Large intestine (tissue), 3 donors: ENCODE results near the gene PPFIBP1. TPM values are rescaled to one million over a fixed set of nuclear protein-coding genes. Genes with fewer than 3 reads are reported as not detected.

Experiments used
- DNase-seq, 2 donors: peaks; one replicate each; pipeline versions ENCODE4 v3.0.0 to v3.0.0-alpha.2; 2013
- H3K27ac ChIP-seq: one replicate; pipeline ENCODE4 v1.5.1; 2013; ENCODE audit warnings: low read length
- H3K27me3 ChIP-seq: 2 replicates; pipeline ENCODE4 v1.6.1; 2013; ENCODE audit warnings: low read length; ENCODE audit not compliant: control insufficient read depth, insufficient read depth
- H3K36me3 ChIP-seq: 2 replicates; pipeline ENCODE4 v1.6.1; 2013; ENCODE audit warnings: low read length; ENCODE audit not compliant: control insufficient read depth, insufficient read depth
- H3K4me1 ChIP-seq: one replicate; pipeline ENCODE4 v1.6.1; 2013; ENCODE audit warnings: low read length; ENCODE audit not compliant: control insufficient read depth, insufficient read depth
- H3K4me3 ChIP-seq: one replicate; pipeline ENCODE4 v1.5.1; 2013; ENCODE audit warnings: low read length
- H3K9me3 ChIP-seq: one replicate; pipeline ENCODE4 v1.6.1; 2013; ENCODE audit warnings: mild to moderate bottlenecking, low read depth, low read length, moderate library complexity; ENCODE audit not compliant: control insufficient read depth
- WGBS: methylation state at CpG from one replicate; pipeline ENCODE4 v1.1.5; 2013; ENCODE audit warnings: low lambda C conversion rate; ENCODE audit not compliant: insufficient coverage; 5-methylcytosine and 5-hydroxymethylcytosine counted together
- polyA plus RNA-seq: library from polyadenylated mRNA; unstranded; fragments of 120-200 nt; gene quantifications from one replicate; pipeline ENCODE4 v1.2.1, GENCODE V29; 2013

The PPFIBP1 gene
- polyA plus RNA-seq, 1 donor, result 41.5 TPM

DNA sequence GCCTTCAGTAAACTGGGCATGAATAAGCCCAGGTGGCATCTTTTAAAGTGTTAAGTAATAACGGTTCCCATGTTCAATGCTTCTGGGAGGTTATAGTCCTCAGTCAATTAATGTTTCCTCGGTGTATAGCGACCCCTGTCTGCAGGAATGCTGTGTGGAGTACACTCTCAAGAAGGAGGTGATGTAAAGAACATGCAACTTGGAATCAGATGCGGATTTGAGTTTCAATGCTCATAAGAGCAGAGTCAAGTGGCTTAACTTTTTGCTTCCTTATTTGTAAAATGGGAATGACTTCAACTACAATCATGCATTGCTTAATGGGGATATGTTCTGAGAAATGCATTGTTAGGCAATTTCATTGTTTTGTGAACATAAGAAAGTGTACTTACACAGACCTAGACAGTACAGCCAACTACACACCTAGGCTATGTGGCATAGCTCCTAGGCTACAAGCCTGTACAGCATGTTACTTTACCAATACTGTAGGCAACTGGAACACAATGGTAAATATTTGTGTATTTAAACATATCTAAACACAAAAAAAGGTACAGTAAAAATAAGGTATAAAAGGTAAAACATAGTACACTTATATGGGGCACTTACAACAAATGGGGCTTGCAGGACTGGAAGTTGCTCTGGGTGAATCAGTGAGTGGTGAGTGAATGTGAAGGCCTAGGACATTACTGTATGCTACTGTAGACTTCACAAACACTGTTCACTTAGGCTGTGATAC, 179.9 kb downstream of the PPFIBP1 start:
- no peaks in the 10 kb centered on the region for H3K27me3 ChIP-seq
- WGBS, result no CpG with 5 or more reads among the region's 4 CpGs
- no peak overlapping the region for H3K27ac ChIP-seq
- no peaks in the 10 kb centered on the region for H3K9me3 ChIP-seq
- DNase-seq, result peak; percentile 63 to 77
- no peak overlapping the region for H3K4me3 ChIP-seq
- no peaks in the 10 kb centered on the region for H3K36me3 ChIP-seq
- H3K4me1 ChIP-seq, result no peaks in the 10 kb centered on the region

DNA sequence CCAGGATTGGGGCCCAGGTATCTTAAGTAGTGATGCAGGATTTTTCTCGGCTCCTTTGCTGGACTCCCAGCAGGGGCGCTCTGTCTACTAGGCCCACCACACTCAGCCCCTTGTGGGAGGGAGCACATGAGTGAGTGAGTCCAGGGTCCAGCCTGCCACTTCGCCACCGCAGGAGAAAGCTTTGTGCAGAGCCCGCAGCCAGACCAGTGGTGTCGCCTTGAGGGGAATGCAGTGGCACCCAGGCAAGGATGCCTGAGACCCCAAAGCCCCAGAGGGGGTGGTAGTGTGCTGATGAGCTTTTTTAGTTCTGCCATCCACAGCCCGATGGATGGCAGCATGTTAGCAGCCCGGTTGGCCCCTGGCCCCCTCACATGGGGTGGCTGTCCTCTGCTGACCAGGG, 181.3 kb downstream of the PPFIBP1 start:
- no peaks in the 10 kb centered on the region for H3K27me3 ChIP-seq
- no peaks in the 10 kb centered on the region for H3K9me3 ChIP-seq
- no CpG with 5 or more reads among the region's 8 CpGs for WGBS
- no peak overlapping the region for H3K27ac ChIP-seq
- H3K4me3 ChIP-seq, result no peak overlapping the region
- peak; percentile 35 to 62 for DNase-seq
- no peaks in the 10 kb centered on the region for H3K4me1 ChIP-seq
- H3K36me3 ChIP-seq, result no peaks in the 10 kb centered on the region

DNA sequence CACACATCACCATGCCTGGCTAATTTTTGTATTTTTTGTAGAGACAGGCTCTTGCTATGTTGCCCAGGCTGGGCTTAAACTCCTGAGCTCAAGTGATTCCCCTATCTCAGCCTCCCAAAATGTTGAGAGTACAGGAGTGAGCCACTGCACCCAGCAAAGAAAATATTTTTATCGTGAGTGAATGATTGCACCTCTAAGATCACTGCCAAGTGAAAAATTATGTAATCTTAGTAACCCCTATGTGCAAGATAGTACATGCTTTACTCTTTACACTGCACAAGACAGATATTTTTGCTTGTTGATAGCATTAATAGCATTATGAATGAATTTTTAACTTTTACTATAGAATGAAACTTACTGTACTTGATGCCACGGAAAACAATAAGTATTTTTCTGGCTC, 183.2 kb downstream of the PPFIBP1 start:
- Histone ChIP-seq H3K4me1 (peaks cover 3% of the 10 kb centered on the region), H3K9me3 (no peaks in the 10 kb centered on the region), H3K27me3 (no peaks in the 10 kb centered on the region), H3K4me3 (no peak overlapping the region), H3K36me3 (no peaks in the 10 kb centered on the region), H3K27ac (no peak overlapping the region)
- 94% methylated on average over 2 of the region's 2 CpGs for WGBS
- DNase-seq, result no peak

- Histone ChIP-seq H3K36me3 (no peaks in the 10 kb centered on the region), H3K27ac (peak overlapping the region; percentile 83), H3K9me3 (no peaks in the 10 kb centered on the region), H3K27me3 (no peaks in the 10 kb centered on the region), H3K4me1 (peaks cover 3% of the 10 kb centered on the region), H3K4me3 (peak overlapping the region; percentile 77)
- DNase-seq, result no peak
- WGBS, result 83% methylated on average over 1 of the region's 12 CpGs
These were observed 185.4 kb downstream of the PPFIBP1 start for GRCh38 chr12:27709212-27709931.

GRCh38 chr12:27709932-27710591, 186.1 kb downstream of the PPFIBP1 start:
- WGBS, result 22% methylated on average over 3 of the region's 24 CpGs
- peaks cover 3% of the 10 kb centered on the region for H3K4me1 ChIP-seq

DNA sequence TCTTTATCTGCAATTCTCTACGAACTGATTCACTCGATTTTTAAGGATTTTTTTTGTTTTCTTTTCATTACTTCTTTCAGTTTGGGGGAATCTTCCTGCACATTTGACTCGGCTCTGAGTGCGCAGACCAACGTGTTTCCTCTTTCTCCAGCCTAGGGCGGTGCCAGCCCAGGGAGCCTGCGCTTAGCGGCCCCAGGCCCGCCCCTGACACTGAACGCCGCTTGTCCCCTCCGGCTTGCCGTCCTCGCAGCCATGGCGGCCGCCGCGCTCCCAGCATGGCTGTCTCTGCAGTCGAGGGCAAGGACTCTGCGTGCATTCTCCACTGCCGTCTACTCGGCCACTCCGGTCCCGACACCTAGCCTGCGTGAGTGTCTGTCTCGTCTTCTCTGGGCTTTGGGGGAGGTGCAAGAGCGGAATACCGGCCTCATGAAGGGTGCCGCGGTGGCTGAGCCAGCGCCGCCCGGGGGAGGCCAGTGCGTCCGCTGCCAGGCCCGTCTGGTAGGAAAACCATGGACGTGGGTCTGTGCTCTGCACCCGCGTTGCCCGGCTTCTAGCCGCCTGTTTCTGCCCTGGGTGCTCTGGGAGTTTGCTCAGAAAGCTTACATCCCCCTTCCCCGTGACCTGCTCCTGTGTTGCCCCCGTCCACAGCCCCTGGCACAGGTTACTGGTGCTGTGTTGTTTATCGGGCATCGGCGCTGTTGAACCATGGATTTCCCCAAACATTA, 186.7 kb downstream of the PPFIBP1 start, which contains the start of gene MRPS35:
Gene MRPS35 (plus strand): TSS at position 241 of the 725 bp plus-strand sequence. CDS start 12 bp downstream, at position 253.
- peaks cover 3% of the 10 kb centered on the region for H3K4me1 ChIP-seq
- H3K36me3 ChIP-seq, result peaks cover 2% of the 10 kb centered on the region
- peak within 1 kb of the TSS; percentile 77 for H3K4me3 ChIP-seq
- DNase-seq, result peak; percentile 82 to 95
- H3K27ac ChIP-seq, result peak within 1 kb of the TSS; percentile 83
- 0% methylated on average over 5 of the region's 46 CpGs for WGBS
- H3K27me3 ChIP-seq, result no peaks in the 10 kb centered on the region
- no peaks in the 10 kb centered on the region for H3K9me3 ChIP-seq

More at GRCh38 chr12:27709932-27710591, 186.1 kb downstream of the PPFIBP1 start:
- DNase-seq, result peak in 1 of 2 donors; percentile 28
- Histone ChIP-seq H3K27ac (peak overlapping the region; percentile 83), H3K36me3 (no peaks in the 10 kb centered on the region), H3K4me3 (peak overlapping the region; percentile 77), H3K27me3 (no peaks in the 10 kb centered on the region), H3K9me3 (no peaks in the 10 kb centered on the region)

DNA sequence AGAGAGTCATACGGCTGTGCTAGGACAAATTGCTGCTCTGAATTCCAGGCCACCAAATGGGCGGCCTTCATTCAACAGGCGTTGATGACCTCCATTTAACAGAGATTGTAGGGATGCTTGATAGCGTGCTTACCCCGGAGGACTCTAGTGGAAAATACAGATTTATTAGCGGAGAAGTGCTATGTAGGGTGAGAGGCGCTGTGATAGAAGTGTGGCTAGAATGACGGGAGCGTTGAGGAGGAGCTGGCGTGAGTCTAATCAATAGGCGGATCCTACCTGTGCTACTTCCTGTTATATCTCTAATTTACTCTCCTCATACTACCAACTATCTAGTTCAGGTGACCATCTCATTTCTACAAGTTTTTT, 187.3 kb downstream of the PPFIBP1 start:
- peak in 1 of 2 donors; percentile 54 for DNase-seq
- WGBS, result 0% methylated on average over 4 of the region's 11 CpGs
- peak overlapping the region; percentile 77 for H3K4me3 ChIP-seq
- H3K4me1 ChIP-seq, result peaks cover 3% of the 10 kb centered on the region
- peaks cover 6% of the 10 kb centered on the region for H3K36me3 ChIP-seq
- peak overlapping the region; percentile 83 for H3K27ac ChIP-seq
- no peaks in the 10 kb centered on the region for H3K9me3 ChIP-seq
- H3K27me3 ChIP-seq, result no peaks in the 10 kb centered on the region

- H3K4me3 ChIP-seq, result peak overlapping the region; percentile 77
- 86% methylated on average over 1 of the region's 2 CpGs for whole genome bisulfite sequencing
- H3K9me3 ChIP-seq, result no peaks in the 10 kb centered on the region
- H3K36me3 ChIP-seq, result peaks cover 9% of the 10 kb centered on the region
- H3K4me1 ChIP-seq, result peaks cover 3% of the 10 kb centered on the region
- H3K27me3 ChIP-seq, result no peaks in the 10 kb centered on the region
- H3K27ac ChIP-seq, result no peak overlapping the region
- DNase-seq, result no peak
These were observed 188.0 kb downstream of the PPFIBP1 start for GRCh38 chr12:27711967-27712366.

DNA sequence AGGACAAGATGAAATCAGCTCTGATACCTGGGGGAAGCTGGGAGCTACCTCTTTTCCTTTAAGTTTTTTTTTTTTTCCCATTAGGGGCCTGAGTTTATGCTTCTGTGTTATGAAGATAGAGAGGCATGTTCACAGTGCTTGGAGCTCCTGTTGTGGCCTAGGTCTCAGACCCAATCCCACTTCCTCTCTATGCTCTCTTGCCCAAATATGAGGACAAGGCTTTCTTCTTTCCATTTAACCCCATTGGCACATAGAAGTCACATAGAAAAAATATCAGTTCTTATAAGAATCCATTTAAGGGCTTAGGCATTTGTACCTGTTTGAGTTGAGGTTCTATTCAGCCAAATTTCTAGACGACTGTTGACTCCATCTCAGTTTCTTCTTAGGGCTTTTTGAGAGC, 199.2 kb downstream of the PPFIBP1 start:
- H3K4me3 ChIP-seq, result no peak overlapping the region
- H3K36me3 ChIP-seq, result peaks cover 39% of the 10 kb centered on the region
- no peak for DNase-seq
- no peaks in the 10 kb centered on the region for H3K9me3 ChIP-seq
- WGBS, result 100% methylated on average over 1 of the region's 1 CpG
- H3K27me3 ChIP-seq, result no peaks in the 10 kb centered on the region
- no peak overlapping the region for H3K27ac ChIP-seq
- no peaks in the 10 kb centered on the region for H3K4me1 ChIP-seq

DNA sequence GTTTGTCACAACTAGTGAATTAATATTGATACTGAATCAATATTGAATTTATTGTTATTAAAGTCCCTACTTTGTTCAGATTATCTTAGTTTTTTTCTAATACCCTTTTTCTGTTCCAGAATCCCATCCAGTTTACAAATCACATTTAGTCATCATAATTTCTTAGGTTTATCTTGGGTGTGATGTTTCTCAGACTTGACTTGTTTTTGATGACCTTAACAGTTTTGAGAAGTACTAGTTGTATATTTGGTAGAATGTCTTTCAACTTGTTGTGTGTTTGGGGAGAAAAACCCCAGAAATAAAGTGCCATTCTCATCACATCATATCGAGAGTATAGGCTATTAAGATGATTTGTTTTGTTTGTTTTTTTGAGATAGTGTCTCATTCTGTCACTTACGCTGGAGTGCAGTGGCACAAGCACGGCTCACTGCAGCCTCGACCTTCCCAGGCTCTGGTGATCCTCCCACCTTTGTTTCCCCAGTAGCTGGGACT, 206.1 kb downstream of the PPFIBP1 start:
- no peak for DNase-seq
- Histone ChIP-seq H3K4me1 (no peaks in the 10 kb centered on the region), H3K27me3 (no peaks in the 10 kb centered on the region), H3K4me3 (no peak overlapping the region), H3K36me3 (peaks cover 22% of the 10 kb centered on the region), H3K9me3 (no peaks in the 10 kb centered on the region), H3K27ac (no peak overlapping the region)
- no CpG with 5 or more reads among the region's 4 CpGs for WGBS
